WTC11 (cell line): ENCODE data around the gene GAL3ST3. TPM values are rescaled to one million over a fixed set of nuclear protein-coding genes. Genes with fewer than 3 reads are reported as not detected.

Experiments used
- ATAC-seq: fragments of 200-7000 bp; cut with Tn5 transposase; 2 replicates; pipeline ENCODE4 v1.10.0; 2021; ENCODE audit warnings: mild to moderate bottlenecking, moderate library complexity
- CTCF ChIA-PET: fragments of 300-600 bp; sonication (Branson Sonifier 250); formaldehyde crosslinking; loops from one replicate; lab custom pipeline; 2021; ENCODE audit warnings: antibody characterized with exemption; lab: Charles Lee
- POLR2A ChIA-PET: fragments of 350-600 bp; sonication (Branson Sonifier 250); formaldehyde crosslinking; loops from one replicate; lab custom pipeline; 2021; ENCODE audit warnings: antibody characterized with exemption; lab: Charles Lee
- DNase-seq: peaks from one replicate; pipeline ENCODE4 v3.0.0; 2021; ENCODE audit warnings: low spot score
- H3K27ac Mint-ChIP-seq: 2 replicates; pipeline ENCODE4 v1.8.0; 2021; ENCODE audit warnings: mixed read lengths
- H3K27me3 Mint-ChIP-seq: 2 replicates; pipeline ENCODE4 v1.8.0; 2021; ENCODE audit warnings: low read depth, mild to moderate bottlenecking, moderate library complexity, mixed read lengths
- H3K36me3 Mint-ChIP-seq: 2 replicates; pipeline ENCODE4 v1.8.0; 2021; ENCODE audit warnings: mixed read lengths
- H3K4me1 Mint-ChIP-seq: 2 replicates; pipeline ENCODE4 v1.8.0; 2022; ENCODE audit warnings: mixed read lengths
- H3K4me3 Mint-ChIP-seq: 2 replicates; pipeline ENCODE4 v1.8.0; 2021; ENCODE audit warnings: mild to moderate bottlenecking, moderate library complexity, mixed read lengths
- H3K9me3 Mint-ChIP-seq: 2 replicates; pipeline ENCODE4 v1.8.0; 2021; ENCODE audit warnings: mixed read lengths
- AR ChIP-seq: fragments of 250-450 bp; sonication (Bioruptor Pico); IDR thresholded peaks from 2 replicates; pipeline ENCODE4 v1.9.0; 2021; ENCODE audit warnings: mild to moderate bottlenecking
- ATF1 ChIP-seq: sonication (generic); formaldehyde crosslinking; IDR thresholded peaks from 2 replicates; pipeline ENCODE4 v1.8.1; 2023; ENCODE audit warnings: mild to moderate bottlenecking, moderate library complexity, missing genetic modification reagents
- ATF3 ChIP-seq: sonication (generic); formaldehyde crosslinking; conservative IDR thresholded peaks from 2 replicates; pipeline ENCODE4 v1.8.1; 2022; ENCODE audit warnings: mild to moderate bottlenecking, missing genetic modification reagents
- CREM ChIP-seq: sonication (generic); formaldehyde crosslinking; IDR thresholded peaks from 2 replicates; pipeline ENCODE4 v1.8.1; 2022; ENCODE audit warnings: mild to moderate bottlenecking, missing genetic modification reagents, moderate library complexity
- ELF4 ChIP-seq: sonication (generic); formaldehyde crosslinking; IDR thresholded peaks from 2 replicates; pipeline ENCODE4 v1.8.1; 2022; ENCODE audit warnings: low read depth, mild to moderate bottlenecking, moderate library complexity, missing genetic modification reagents
- FOXK1 ChIP-seq: sonication (generic); formaldehyde crosslinking; IDR thresholded peaks from 2 replicates; pipeline ENCODE4 v1.8.0; 2022; ENCODE audit warnings: mild to moderate bottlenecking, moderate library complexity, missing genetic modification reagents
- GRHL2 ChIP-seq: fragments of 250-450 bp; sonication (Bioruptor Pico); IDR thresholded peaks from 2 replicates; pipeline ENCODE4 v1.8.0; 2022; ENCODE audit warnings: mild to moderate bottlenecking, moderate library complexity; ENCODE audit not compliant: insufficient replicate concordance, severe bottlenecking
- IRF2 ChIP-seq: sonication (generic); formaldehyde crosslinking; IDR thresholded peaks from 2 replicates; pipeline ENCODE4 v1.8.0; 2022; ENCODE audit warnings: low read depth, missing genetic modification reagents, borderline replicate concordance
- JUN ChIP-seq: sonication (generic); formaldehyde crosslinking; IDR thresholded peaks from 2 replicates; pipeline ENCODE4 v1.8.0; 2023; ENCODE audit warnings: mild to moderate bottlenecking, missing genetic modification reagents
- NFATC4 ChIP-seq: fragments of 250-450 bp; sonication (Bioruptor Pico); IDR thresholded peaks from 2 replicates; pipeline ENCODE4 v1.9.0; 2021; ENCODE audit warnings: mild to moderate bottlenecking
- OVOL2 ChIP-seq: fragments of 250-450 bp; sonication (Bioruptor Pico); IDR thresholded peaks from 2 replicates; pipeline ENCODE4 v1.9.0; 2021; ENCODE audit warnings: mild to moderate bottlenecking, borderline replicate concordance
- PREB ChIP-seq: sonication (generic); formaldehyde crosslinking; IDR thresholded peaks from 2 replicates; pipeline ENCODE4 v1.8.1; 2022; ENCODE audit warnings: mild to moderate bottlenecking, missing genetic modification reagents, moderate library complexity, borderline replicate concordance
- PRRX2 ChIP-seq: fragments of 250-450 bp; sonication (Bioruptor Pico); IDR thresholded peaks from 2 replicates; pipeline ENCODE4 v1.8.0; 2021; ENCODE audit warnings: mild to moderate bottlenecking
- TCF7 ChIP-seq: sonication (generic); formaldehyde crosslinking; IDR thresholded peaks from 2 replicates; pipeline ENCODE4 v1.8.0; 2022; ENCODE audit warnings: mild to moderate bottlenecking, low read depth, missing genetic modification reagents, moderate library complexity
- TEAD4 ChIP-seq: sonication (generic); formaldehyde crosslinking; IDR thresholded peaks from 2 replicates; pipeline ENCODE4 v1.8.0; 2022; ENCODE audit warnings: mild to moderate bottlenecking, missing genetic modification reagents
- ZBTB43 ChIP-seq: sonication (generic); formaldehyde crosslinking; IDR thresholded peaks from 2 replicates; pipeline ENCODE4 v1.8.1; 2023; ENCODE audit warnings: mild to moderate bottlenecking, missing genetic modification reagents
- ZNF138 ChIP-seq: sonication (generic); formaldehyde crosslinking; conservative IDR thresholded peaks from 2 replicates; pipeline ENCODE4 v1.8.1; 2022; ENCODE audit warnings: mild to moderate bottlenecking, moderate library complexity, missing genetic modification reagents
- ZNF263 ChIP-seq: sonication (generic); formaldehyde crosslinking; IDR thresholded peaks from 2 replicates; pipeline ENCODE4 v1.8.1; 2022; ENCODE audit warnings: low read depth, mild to moderate bottlenecking, moderate library complexity, missing genetic modification reagents
- ZNF396 ChIP-seq: fragments of 250-450 bp; sonication (Bioruptor Pico); IDR thresholded peaks from 2 replicates; pipeline ENCODE4 v1.8.0; 2021; ENCODE audit warnings: mild to moderate bottlenecking, moderate library complexity, borderline replicate concordance
- ZNF423 ChIP-seq: fragments of 250-450 bp; sonication (Bioruptor Pico); IDR thresholded peaks from 2 replicates; pipeline ENCODE4 v2.1.2; 2022; ENCODE audit warnings: mild to moderate bottlenecking, moderate library complexity
- ZNF532 ChIP-seq: fragments of 250-450 bp; sonication (Bioruptor Pico); IDR thresholded peaks from 2 replicates; pipeline ENCODE4 v1.9.0; 2021; ENCODE audit warnings: mild to moderate bottlenecking, borderline replicate concordance
- total RNA-seq: library from RNA; stranded (reverse); gene quantifications from 3 replicates; pipeline ENCODE4 v1.2.3, GENCODE V29; 2021
- TF ChIP-seq, protein P1 (sequence below): fragments of 250-450 bp; sonication (Bioruptor Pico); IDR thresholded peaks from 2 replicates; pipeline ENCODE4 v1.9.0; 2021; ENCODE audit warnings: moderate library complexity, mild to moderate bottlenecking, inconsistent platforms, borderline replicate concordance

GAL3ST3 gene
- total RNA-seq, 1 experiment from 2014 or later = 21.3 TPM

DNA sequence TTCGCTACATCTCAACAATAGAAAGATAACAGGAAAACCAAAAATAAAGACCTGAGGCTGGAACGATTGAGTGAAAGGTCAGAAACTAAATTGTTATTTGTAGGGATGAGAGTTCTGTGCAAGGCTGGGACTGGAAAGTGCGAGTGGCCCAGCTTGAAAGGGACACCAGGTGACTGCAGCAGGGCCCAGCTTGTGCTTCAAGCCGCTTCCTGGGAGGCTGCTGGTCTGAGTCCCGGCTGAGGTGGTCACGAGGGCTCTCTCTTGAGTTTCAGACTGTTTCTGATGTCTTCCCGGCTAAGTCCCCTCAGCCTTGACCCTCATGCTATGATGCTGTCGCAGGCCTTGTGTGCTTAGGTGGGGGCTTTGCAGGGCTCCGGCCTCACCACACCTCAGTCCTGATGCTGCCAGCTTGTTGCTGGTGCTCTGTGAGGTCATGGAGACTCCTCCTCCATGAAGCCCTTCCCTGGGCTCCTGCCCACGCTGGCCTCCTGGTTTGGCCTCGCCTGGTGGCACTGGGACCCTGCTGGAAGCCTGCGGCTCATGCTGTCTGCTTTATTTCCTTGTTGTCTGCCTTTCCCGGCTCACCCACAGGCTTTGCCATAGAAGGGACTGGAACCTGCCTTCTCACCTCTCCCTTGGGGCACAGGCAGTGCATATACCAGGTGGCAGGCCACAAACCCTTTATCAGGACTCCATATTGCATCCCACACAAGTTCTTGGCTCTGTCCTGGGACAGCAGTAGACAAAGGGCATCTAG, 42.6 kb downstream of the GAL3ST3 start:
- H3K36me3 Mint-ChIP-seq = peaks cover 18% of the 10 kb centered on the region
- ChIA-PET CTCF (interaction anchor here (1.3 to 1.7 kb wide), 3 partner anchors 16 to 226 kb away, joined by 4 to 5 read pairs (median 4); no protein-coding TSS in a partner anchor), POLR2A (interaction anchor here (0.6 kb wide), 1 partner anchor 17 kb away, joined by 7 read pairs; no protein-coding TSS in a partner anchor)
- no peak overlapping the region for H3K4me3 Mint-ChIP-seq
- H3K27me3 Mint-ChIP-seq = peaks cover 12% of the 10 kb centered on the region
- TF ChIP-seq IRF2 (CRISPR knock-in tag) (no peak), PREB (no peak), ZNF532 (CRISPR knock-in tag) (no peak), JUN (CRISPR knock-in tag) (no peak), AR (CRISPR knock-in tag) (no peak), ZNF263 (CRISPR knock-in tag) (no peak), GRHL2 (no peak), OVOL2 (no peak), ZNF396 (CRISPR knock-in tag) (no peak), CREM (CRISPR knock-in tag) (no peak), ATF1 (CRISPR knock-in tag) (no peak), NFATC4 (CRISPR knock-in tag) (no peak), FOXK1 (no peak), ELF4 (CRISPR knock-in tag) (no peak), ZNF138 (no peak)
- TF ChIP-seq, protein P1, sequence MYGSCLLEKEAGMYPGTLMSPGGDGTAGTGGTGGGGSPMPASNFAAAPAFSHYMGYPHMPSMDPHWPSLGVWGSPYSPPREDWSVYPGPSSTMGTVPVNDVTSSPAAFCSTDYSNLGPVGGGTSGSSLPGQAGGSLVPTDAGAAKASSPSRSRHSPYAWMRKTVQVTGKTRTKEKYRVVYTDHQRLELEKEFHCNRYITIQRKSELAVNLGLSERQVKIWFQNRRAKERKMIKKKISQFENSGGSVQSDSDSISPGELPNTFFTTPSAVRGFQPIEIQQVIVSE (CRISPR knock-in tag) = no peak
- peaks cover 17% of the 10 kb centered on the region for H3K4me1 Mint-ChIP-seq
- DNase-seq = no peak
- ATAC-seq = no peak
- H3K27ac Mint-ChIP-seq = peak overlapping the region; percentile 68
- no peaks in the 10 kb centered on the region for H3K9me3 Mint-ChIP-seq

GRCh38 chr11:66004186-66004585, 44.8 kb downstream of the GAL3ST3 start:
- no peaks in the 10 kb centered on the region for H3K27me3 Mint-ChIP-seq
- H3K27ac Mint-ChIP-seq = no peak overlapping the region
- H3K36me3 Mint-ChIP-seq = peaks cover 31% of the 10 kb centered on the region
- H3K9me3 Mint-ChIP-seq = no peaks in the 10 kb centered on the region
- CTCF ChIA-PET = interaction anchor here (1.0 kb wide), 1 partner anchor 18 kb away, joined by 3 read pairs; no protein-coding TSS in a partner anchor
- H3K4me3 Mint-ChIP-seq = peak overlapping the region; percentile 54
- ATAC-seq (no peak), DNase-seq (no peak)
- H3K4me1 Mint-ChIP-seq = peaks cover 21% of the 10 kb centered on the region
- POLR2A ChIA-PET = no interaction called here
- TF ChIP-seq, protein P1 (CRISPR knock-in tag) = no peak
- TF ChIP-seq CREM (CRISPR knock-in tag) = no peak
- TF ChIP-seq ATF3 (CRISPR knock-in tag) = no peak
- no peak for TF ChIP-seq PREB
- TF ChIP-seq TCF7 = no peak
- no peak for TF ChIP-seq ZBTB43 (CRISPR knock-in tag)
- no peak for TF ChIP-seq PRRX2 (CRISPR knock-in tag)
- TF ChIP-seq TEAD4 (CRISPR knock-in tag) = no peak
- no peak for TF ChIP-seq ZNF423
